ENCODE measurements around the gene NUDT3. TPM values are rescaled to one million over a fixed set of nuclear protein-coding genes. Genes with fewer than 3 reads are reported as not detected.

Gene NUDT3
- total and polyA plus RNA-seq, 4 experiments from 2014 or later = 7.0 to 25.9 (median 18.0) TPM

- Histone ChIP-seq H3K4me3 (ENCODE audit: low read length in 2 of 2) (no peak overlapping the region), H3K27ac (ENCODE audit: low read depth, low read length) (no peak overlapping the region), H3K27me3 (ENCODE audit: insufficient read depth, low read length) (no peaks in the 10 kb centered on the region), H3K4me1 (ENCODE audit: insufficient read depth, low read length) (peaks cover 64% of the 10 kb centered on the region), H3K9me3 (ENCODE audit: control insufficient read depth in 1 of 2, low read length in 2 of 2) (no peaks in the 10 kb centered on the region), H3K36me3 (ENCODE audit: insufficient read depth, low read length) (peaks cover 36% of the 10 kb centered on the region)
- H3K27me3 Mint-ChIP-seq = no peaks in the 10 kb centered on the region
- DNase-seq = no peak
- H3K36me3 Mint-ChIP-seq = peaks cover 17 to 53% of the 10 kb centered on the region in 2 donors
- peak overlapping the region in 1 of 8 donors; percentile 30 for H3K4me3 Mint-ChIP-seq
- CTCF ChIA-PET (ENCODE audit: partially characterized antibody) = no interaction called here
- POLR2A ChIA-PET (ENCODE audit: partially characterized antibody) = interaction anchor here (1.0 to 2.4 kb wide), 2 partner anchors 19 kb away, joined by 4 to 11 read pairs; no protein-coding TSS in a partner anchor
- no peaks in the 10 kb centered on the region for H3K9me3 Mint-ChIP-seq
- peak overlapping the region; percentile 24 to 86 (median 79) for H3K27ac Mint-ChIP-seq
- intact Hi-C loops (cut with micrococcal nuclease) = loop anchor here (1.0 kb wide), 1 partner anchor 7 kb away; no protein-coding TSS in a partner anchor
- H3K4me1 Mint-ChIP-seq = peaks cover 30 to 75% (median 50%) of the 10 kb centered on the region in 4 donors
Observed at GRCh38 chr6:34242252-34243130, 150.0 kb downstream of the NUDT3 start.

- Mint-ChIP-seq H3K4me3 (peak overlapping the region in 1 of 8 donors; percentile 39), H3K36me3 (peaks cover 17 to 55% of the 10 kb centered on the region in 2 donors)
Observed at GRCh38 chr6:34241351-34242215, 150.9 kb downstream of the NUDT3 start.

GRCh38 chr6:34240329-34241248, 151.9 kb downstream of the NUDT3 start:
- Mint-ChIP-seq H3K4me1 (peaks cover 26 to 68% (median 43%) of the 10 kb centered on the region in 4 donors), H3K9me3 (no peaks in the 10 kb centered on the region), H3K27ac (peak overlapping the region in 6 of 7 donors; percentile 49 to 91 (median 82)), H3K36me3 (peaks cover 17 to 54% of the 10 kb centered on the region in 2 donors), H3K4me3 (no peak overlapping the region), H3K27me3 (no peaks in the 10 kb centered on the region)
- H3K36me3 ChIP-seq (ENCODE audit: insufficient read depth, low read length) = peaks cover 36% of the 10 kb centered on the region
- ChIA-PET POLR2A (ENCODE audit: partially characterized antibody) (interaction anchor here (0.8 to 1.1 kb wide), 2 partner anchors 9 to 17 kb away, joined by 5 read pairs; partner anchors contain the start of gene SMIM29), CTCF (ENCODE audit: partially characterized antibody) (interaction anchor here (0.8 to 0.9 kb wide), 2 partner anchors 9 to 57 kb away, joined by 3 read pairs; partner anchors contain the start of gene SMIM29)
- H3K9me3 ChIP-seq (ENCODE audit: control insufficient read depth in 1 of 2, low read length in 2 of 2) = no peaks in the 10 kb centered on the region
- no peak overlapping the region for H3K27ac ChIP-seq (ENCODE audit: low read depth, low read length)
- DNase-seq = no peak
- H3K27me3 ChIP-seq (ENCODE audit: insufficient read depth, low read length) = no peaks in the 10 kb centered on the region
- no peak overlapping the region for H3K4me3 ChIP-seq (ENCODE audit: low read length in 2 of 2)
- intact Hi-C loops (cut with micrococcal nuclease) = no loop called here
- peaks cover 56% of the 10 kb centered on the region for H3K4me1 ChIP-seq (ENCODE audit: insufficient read depth, low read length)

More at GRCh38 chr6:34241351-34242215, 150.9 kb downstream of the NUDT3 start:
- peak overlapping the region; percentile 32 to 86 (median 74) for H3K27ac Mint-ChIP-seq
- Histone ChIP-seq H3K4me3 (ENCODE audit: low read length in 2 of 2) (no peak overlapping the region), H3K27ac (ENCODE audit: low read depth, low read length) (no peak overlapping the region), H3K27me3 (ENCODE audit: insufficient read depth, low read length) (no peaks in the 10 kb centered on the region), H3K9me3 (ENCODE audit: control insufficient read depth in 1 of 2, low read length in 2 of 2) (no peaks in the 10 kb centered on the region), H3K4me1 (ENCODE audit: insufficient read depth, low read length) (peaks cover 57% of the 10 kb centered on the region), H3K36me3 (ENCODE audit: insufficient read depth, low read length) (peaks cover 36% of the 10 kb centered on the region)
- CTCF ChIA-PET (ENCODE audit: partially characterized antibody) = no interaction called here
- no peak for DNase-seq
- intact Hi-C loops (cut with micrococcal nuclease) = no loop called here
- H3K27me3 Mint-ChIP-seq = no peaks in the 10 kb centered on the region
- H3K4me1 Mint-ChIP-seq = peaks cover 26 to 68% (median 44%) of the 10 kb centered on the region in 4 donors
- no peaks in the 10 kb centered on the region for H3K9me3 Mint-ChIP-seq
- POLR2A ChIA-PET (ENCODE audit: partially characterized antibody) = interaction anchor here (1.0 kb wide), 1 partner anchor 18 kb away, joined by 4 read pairs; no protein-coding TSS in a partner anchor

GRCh38 chr6:34239893-34240292, 152.6 kb downstream of the NUDT3 start:
- Histone ChIP-seq H3K4me3 (ENCODE audit: low read length in 2 of 2) (no peak overlapping the region), H3K36me3 (ENCODE audit: insufficient read depth, low read length) (peaks cover 36% of the 10 kb centered on the region), H3K4me1 (ENCODE audit: insufficient read depth, low read length) (peaks cover 56% of the 10 kb centered on the region), H3K27ac (ENCODE audit: low read depth, low read length) (no peak overlapping the region), H3K27me3 (ENCODE audit: insufficient read depth, low read length) (no peaks in the 10 kb centered on the region), H3K9me3 (ENCODE audit: control insufficient read depth in 1 of 2, low read length in 2 of 2) (no peaks in the 10 kb centered on the region)
- POLR2A ChIA-PET (ENCODE audit: partially characterized antibody) = interaction anchor here (0.8 to 1.1 kb wide), 2 partner anchors 10 to 16 kb away, joined by 5 read pairs; partner anchors contain the start of gene SMIM29
- intact Hi-C loops (cut with micrococcal nuclease) = loop anchor here (5.0 kb wide), 3 partner anchors 457 to 1268 kb away; partner anchors contain the start of genes ILRUN and UQCC2
- no peak for DNase-seq
- no peaks in the 10 kb centered on the region for H3K27me3 Mint-ChIP-seq
- peak overlapping the region in 1 of 8 donors; percentile 38 for H3K4me3 Mint-ChIP-seq
- H3K4me1 Mint-ChIP-seq = peaks cover 26 to 63% (median 42%) of the 10 kb centered on the region in 4 donors
- H3K9me3 Mint-ChIP-seq = no peaks in the 10 kb centered on the region
- peaks cover 17 to 47% of the 10 kb centered on the region in 2 donors for H3K36me3 Mint-ChIP-seq
- CTCF ChIA-PET (ENCODE audit: partially characterized antibody) = interaction anchor here (0.8 to 0.9 kb wide), 2 partner anchors 9 to 57 kb away, joined by 3 read pairs; partner anchors contain the start of gene SMIM29
- H3K27ac Mint-ChIP-seq = peak overlapping the region in 6 of 7 donors; percentile 25 to 92 (median 86)

- peaks cover 36% of the 10 kb centered on the region for H3K36me3 ChIP-seq (ENCODE audit: insufficient read depth, low read length)
- H3K9me3 ChIP-seq (ENCODE audit: control insufficient read depth in 1 of 2, low read length in 2 of 2) = no peaks in the 10 kb centered on the region
- DNase-seq = no peak
- H3K27me3 ChIP-seq (ENCODE audit: insufficient read depth, low read length) = no peaks in the 10 kb centered on the region
- CTCF ChIA-PET (ENCODE audit: partially characterized antibody) = interaction anchor here (0.9 kb wide), 1 partner anchor 56 kb away, joined by 3 read pairs; no protein-coding TSS in a partner anchor
- peak overlapping the region in 6 of 7 donors; percentile 29 to 92 (median 74) for H3K27ac Mint-ChIP-seq
- peak overlapping the region in 6 of 8 donors; percentile 8 to 87 (median 24) for H3K4me3 Mint-ChIP-seq
- no peak overlapping the region for H3K27ac ChIP-seq (ENCODE audit: low read depth, low read length)
- intact Hi-C loops (cut with micrococcal nuclease) = loop anchor here (5.0 kb wide), 3 partner anchors 458 to 1267 kb away; partner anchors contain the start of genes ILRUN and UQCC2
- H3K4me3 ChIP-seq (ENCODE audit: low read length in 2 of 2) = no peak overlapping the region
- H3K4me1 ChIP-seq (ENCODE audit: insufficient read depth, low read length) = peaks cover 56% of the 10 kb centered on the region
- no peaks in the 10 kb centered on the region for H3K9me3 Mint-ChIP-seq
- H3K36me3 Mint-ChIP-seq = peaks cover 17 to 44% of the 10 kb centered on the region in 2 donors
- peaks cover 26 to 64% (median 42%) of the 10 kb centered on the region in 4 donors for H3K4me1 Mint-ChIP-seq
- H3K27me3 Mint-ChIP-seq = no peaks in the 10 kb centered on the region
- POLR2A ChIA-PET (ENCODE audit: partially characterized antibody) = no interaction called here
Observed at GRCh38 chr6:34239500-34239825, 153.0 kb downstream of the NUDT3 start.
